NCI-H2107 (cell line): Measurements from ENCODE around the gene MED15.
"Not testable (repeated sequence)": the region's sequence is repeated elsewhere in the genome, so short reads cannot be mapped to it uniquely, and the experiment has no call there.

ENCODE experiments used
- DNase-seq: peaks from one replicate; lab custom pipeline; 2025; lab: John Stamatoyannopoulos, UW

MED15 gene

GRCh38 chr22:20584029-20584871 lies 76.8 kb downstream of the MED15 start:
- DNase-seq: no peak

GRCh38 chr22:20584872-20585638 lies 77.6 kb downstream of the MED15 start:
- no peak for DNase-seq

- DNase-seq: no peak
These were observed 78.4 kb downstream of the MED15 start for GRCh38 chr22:20585639-20586402.

GRCh38 chr22:20586403-20586745 lies 79.0 kb downstream of the MED15 start:
- no peak for DNase-seq

DNA sequence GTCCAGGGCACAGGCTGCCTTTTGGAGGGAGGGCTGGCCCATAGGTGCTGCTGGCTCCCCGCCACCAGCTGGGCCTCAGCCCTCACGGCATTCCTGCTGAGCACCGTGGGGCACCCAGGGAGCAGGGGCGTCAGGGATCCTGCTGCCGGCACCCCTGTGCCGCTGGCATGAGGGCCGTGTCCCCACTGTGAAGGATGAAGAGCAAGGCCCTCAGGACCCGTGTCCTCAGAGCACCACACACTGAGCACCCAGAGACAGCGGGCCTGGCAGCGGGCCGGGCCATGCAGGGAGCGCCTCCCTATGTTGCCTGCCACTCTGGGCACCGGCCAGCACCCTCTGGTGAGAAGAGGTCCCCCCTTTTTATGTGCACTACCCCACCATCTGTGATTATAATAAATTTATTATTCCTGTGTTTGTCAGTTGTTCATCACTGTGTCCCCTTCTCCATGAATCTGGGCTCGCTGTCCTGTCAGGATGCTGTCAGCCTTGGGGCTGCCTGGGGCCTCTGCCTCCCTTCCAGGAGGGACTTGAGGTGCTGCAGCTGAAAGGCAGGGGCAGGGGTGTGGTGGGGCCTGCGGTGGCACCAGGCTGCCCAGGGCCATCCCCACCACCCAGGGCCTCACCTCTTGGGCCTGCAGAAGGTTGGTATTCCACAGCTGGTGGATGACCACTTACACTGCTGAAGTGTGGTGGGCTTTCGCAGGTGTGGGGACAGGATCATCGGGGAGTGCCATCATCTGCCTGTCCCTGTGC lies 80.0 kb downstream of the MED15 start:
- DNase-seq: no peak

- no peak for DNase-seq
These were observed 80.9 kb downstream of the MED15 start for GRCh38 chr22:20588092-20588842.

- DNase-seq: no peak
These were observed 81.6 kb downstream of the MED15 start for GRCh38 chr22:20588843-20589581.

DNA sequence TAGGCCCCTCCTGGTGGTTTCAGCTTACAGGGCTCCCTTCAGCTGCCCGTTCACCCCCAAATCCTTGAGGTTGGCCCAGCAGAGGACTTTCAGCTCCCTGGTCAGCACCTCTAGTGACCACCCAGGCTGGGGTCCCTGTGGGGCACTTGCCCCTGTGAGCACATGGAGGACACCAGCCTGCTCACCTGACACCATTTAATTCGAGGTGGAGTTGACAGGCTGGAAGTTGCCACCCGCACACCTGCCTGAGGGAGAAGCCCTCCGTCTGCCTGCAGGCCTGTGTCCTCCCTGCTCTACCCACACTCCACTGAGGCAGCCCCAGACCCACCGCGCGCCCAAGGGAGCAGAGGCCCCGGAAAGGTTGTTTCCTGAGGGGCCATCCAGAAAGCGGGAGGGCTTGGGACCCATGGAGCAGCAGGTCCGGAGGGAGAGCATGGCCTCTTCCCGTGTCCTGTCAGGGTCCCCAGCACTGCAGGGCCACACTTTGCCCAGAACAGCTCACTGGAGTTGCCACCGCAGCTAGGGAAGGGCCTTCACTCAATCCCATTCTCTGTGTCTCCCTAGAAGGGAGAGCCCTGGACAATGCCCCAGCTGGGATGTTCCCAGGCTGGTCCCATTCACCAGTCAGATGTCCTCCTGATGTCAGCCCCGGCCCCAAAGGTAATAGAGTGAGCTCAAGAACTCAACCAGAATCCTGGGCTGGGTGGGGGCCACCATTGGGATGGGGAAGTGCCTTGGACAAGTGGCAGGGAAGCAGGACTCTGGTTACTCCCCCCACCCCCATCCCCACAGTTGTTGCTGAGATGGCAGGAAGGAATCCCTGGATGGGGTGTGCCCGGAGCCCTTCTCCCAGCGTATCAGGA lies 82.4 kb downstream of the MED15 start:
- no peak for DNase-seq

DNA sequence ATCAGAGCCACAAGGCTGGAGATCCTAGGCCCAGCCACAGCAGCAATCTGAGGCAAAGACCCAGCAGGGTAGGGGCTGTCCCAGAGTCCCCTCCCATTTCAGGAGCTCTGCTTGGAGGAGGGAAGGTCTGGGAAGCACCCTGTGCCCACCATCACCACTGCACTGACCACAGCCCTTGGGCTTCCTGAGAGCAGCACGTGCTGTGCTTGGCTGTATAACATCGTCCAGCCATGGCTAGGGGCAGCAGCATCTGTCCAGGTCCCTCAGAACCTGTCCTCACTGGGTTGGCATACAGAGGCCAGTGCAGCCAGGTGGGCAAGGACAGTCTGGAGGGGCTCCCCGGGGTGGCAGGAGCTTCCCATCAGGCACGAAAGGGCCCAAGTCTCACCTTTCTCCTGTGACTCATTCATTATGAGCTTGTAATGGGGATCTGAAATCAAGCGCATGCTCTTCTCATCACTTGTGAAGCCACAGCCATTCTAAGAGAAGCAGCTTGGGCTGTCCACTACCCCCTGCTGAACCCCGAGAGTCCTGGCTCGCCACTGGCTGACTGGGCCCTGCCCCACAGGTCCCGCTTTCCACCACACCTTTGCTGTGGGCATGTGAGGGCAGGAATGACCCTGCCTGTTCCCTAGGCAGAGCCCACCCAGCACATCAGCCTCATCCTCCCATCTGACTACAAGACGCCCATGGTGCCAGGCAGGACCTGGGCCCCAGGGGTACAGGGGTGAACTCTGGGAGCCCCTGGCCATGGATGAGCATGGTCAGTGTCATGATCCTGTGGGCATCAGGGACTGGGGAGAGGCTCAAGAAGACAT lies 83.3 kb downstream of the MED15 start:
- no peak for DNase-seq

DNA sequence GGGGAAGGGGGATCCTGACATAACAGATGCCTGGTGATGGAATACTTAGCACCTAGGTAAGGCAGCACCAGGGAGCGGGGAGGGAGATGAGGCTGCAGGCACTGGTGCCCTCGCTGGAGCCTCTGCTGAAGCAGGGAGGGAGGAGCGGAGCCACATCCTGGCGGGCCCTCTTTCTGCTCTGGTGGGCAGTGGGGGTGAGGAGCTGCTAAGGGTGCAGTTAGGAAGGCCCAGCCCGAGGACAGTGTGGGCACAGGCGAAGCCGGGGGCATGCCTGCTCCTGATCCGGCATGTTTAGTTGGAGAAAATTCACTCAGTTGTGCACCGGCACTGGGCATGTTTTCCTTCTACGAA lies 83.9 kb downstream of the MED15 start:
- no peak for DNase-seq

- DNase-seq: no peak
These were observed 84.4 kb downstream of the MED15 start for GRCh38 chr22:20591660-20592310.

GRCh38 chr22:20594038-20594437 lies 86.6 kb downstream of the MED15 start:
- DNase-seq: not testable (repeated sequence)

GRCh38 chr22:20594486-20594885 lies 87.1 kb downstream of the MED15 start:
- DNase-seq: not testable (repeated sequence)

DNA sequence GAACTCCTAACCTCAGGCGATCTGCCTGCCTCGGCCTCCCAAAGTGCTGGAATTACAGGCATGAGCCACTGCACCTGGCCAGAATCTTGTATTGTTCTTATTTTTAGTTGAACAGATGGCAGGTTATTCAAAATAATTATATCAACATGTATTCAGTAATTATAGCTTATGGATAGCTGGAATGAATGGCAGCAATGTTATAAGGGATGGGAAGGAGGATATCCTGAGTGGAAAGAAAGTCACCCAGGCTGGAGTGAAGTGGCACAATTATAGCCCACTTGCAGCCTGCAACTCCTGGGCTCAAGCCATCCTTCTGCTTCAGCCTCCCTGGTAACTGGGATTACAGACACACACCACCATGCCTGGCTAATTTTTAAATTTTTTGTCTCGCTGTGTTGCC lies 88.1 kb downstream of the MED15 start:
- DNase-seq: no peak

GRCh38 chr22:20599117-20599516 lies 91.7 kb downstream of the MED15 start:
- DNase-seq: no peak

DNA sequence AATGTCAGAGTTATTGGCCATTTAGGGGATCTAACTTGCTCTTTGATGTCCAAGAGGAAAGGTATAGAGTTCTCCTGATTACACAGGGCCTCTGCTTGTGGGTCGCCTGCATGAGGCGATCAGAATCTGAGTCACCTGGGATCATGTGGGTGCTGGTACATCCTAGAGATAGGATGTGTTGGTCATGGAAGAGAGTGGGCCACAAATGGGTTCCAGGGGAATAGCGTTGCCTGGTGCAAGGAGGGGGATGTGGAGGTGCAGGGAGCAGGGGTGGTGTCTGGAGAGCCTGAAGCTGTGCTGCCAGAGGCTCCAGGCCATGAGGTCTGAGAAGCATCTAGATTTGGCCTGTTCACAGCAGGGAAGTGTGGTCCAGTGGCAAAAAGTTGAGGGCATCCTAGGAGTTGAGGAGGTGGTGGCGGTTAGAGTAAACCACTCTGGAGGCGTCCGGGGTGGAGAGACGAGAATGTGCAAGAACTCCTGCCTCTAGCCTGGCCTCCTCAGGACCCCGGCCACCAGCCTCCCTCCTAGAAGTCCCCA lies 92.8 kb downstream of the MED15 start:
- DNase-seq: no peak

GRCh38 chr22:20601308-20601707 lies 93.9 kb downstream of the MED15 start:
- no peak for DNase-seq

- DNase-seq: no peak
These were observed 95.3 kb downstream of the MED15 start for GRCh38 chr22:20602609-20603164.
